CD4-positive, alpha-beta memory T cell (primary cell): ENCODE data around the gene LTV1. TPM values are rescaled to one million over a fixed set of nuclear protein-coding genes. Genes with fewer than 3 reads are reported as not detected.

Source experiments
- CTCF ChIA-PET: fragments of 350-600 bp; sonication (Branson Sonifier 250); formaldehyde crosslinking; loops from one replicate; lab custom pipeline; 2021; ENCODE audit warnings: inconsistent platforms; ENCODE audit not compliant: partially characterized antibody; lab: Charles Lee
- POLR2A ChIA-PET: fragments of 350-600 bp; sonication (Branson Sonifier 250); formaldehyde crosslinking; loops from one replicate; lab custom pipeline; 2021; ENCODE audit not compliant: partially characterized antibody; lab: Charles Lee
- DNase-seq, 5 donors: peaks; one replicate each; pipeline versions ENCODE4 v3.0.0 to v3.0.0-alpha.2; 2020 to 2022; ENCODE audit warnings: mixed read lengths in 1 of 5
- H3K27ac ChIP-seq: one replicate; pipeline ENCODE4 v1.7.0; 2013; ENCODE audit warnings: low read depth, low read length
- H3K27me3 ChIP-seq: 2 replicates; pipeline ENCODE4 v1.7.0; 2013; ENCODE audit warnings: mild to moderate bottlenecking, low read length, moderate library complexity; ENCODE audit not compliant: insufficient read depth
- H3K36me3 ChIP-seq: 2 replicates; pipeline ENCODE4 v1.7.0; 2013; ENCODE audit warnings: mild to moderate bottlenecking, low read length, moderate library complexity; ENCODE audit not compliant: insufficient read depth
- H3K4me1 ChIP-seq: 2 replicates; pipeline ENCODE4 v1.7.0; 2013; ENCODE audit warnings: mild to moderate bottlenecking, low read length, moderate library complexity; ENCODE audit not compliant: insufficient read depth
- H3K4me3 ChIP-seq, 2 donors: one replicate each; pipeline ENCODE4 v1.7.0; 2013; ENCODE audit warnings: low read length in 2 of 2, mild to moderate bottlenecking in 1 of 2
- H3K9me3 ChIP-seq, 2 donors: one replicate each; pipeline ENCODE4 v1.7.0; 2013; ENCODE audit warnings: low read length in 2 of 2, control low read depth in 1 of 2; ENCODE audit not compliant: control insufficient read depth in 1 of 2
- H3K27ac Mint-ChIP-seq, 7 donors: one replicate each; pipeline ENCODE4 v1.8.0; 2020 to 2021; ENCODE audit warnings: mixed read lengths in 7 of 7, mild to moderate bottlenecking in 6 of 7, inconsistent platforms in 3 of 7, moderate library complexity in 3 of 7
- H3K27me3 Mint-ChIP-seq, 2 donors: one replicate each; pipeline ENCODE4 v1.8.0; 2020 to 2021; ENCODE audit warnings: mixed read lengths in 2 of 2
- H3K36me3 Mint-ChIP-seq, 2 donors: one replicate each; pipeline ENCODE4 v1.8.0; 2020 to 2021; ENCODE audit warnings: mixed read lengths in 2 of 2, inconsistent platforms in 1 of 2, mild to moderate bottlenecking in 1 of 2
- H3K4me1 Mint-ChIP-seq, 4 donors: one replicate each; pipeline ENCODE4 v1.8.0; 2020 to 2021; ENCODE audit warnings: mixed read lengths in 4 of 4, mild to moderate bottlenecking in 1 of 4
- H3K4me3 Mint-ChIP-seq, 8 donors: one replicate each; pipeline ENCODE4 v1.8.0; 2020 to 2021; ENCODE audit warnings: mixed read lengths in 8 of 8, mild to moderate bottlenecking in 7 of 8, moderate library complexity in 6 of 8, inconsistent platforms in 3 of 8
- H3K9me3 Mint-ChIP-seq, 8 donors: one replicate each; pipeline ENCODE4 v1.8.0; 2020 to 2021; ENCODE audit warnings: mixed read lengths in 8 of 8, mild to moderate bottlenecking in 5 of 8, inconsistent platforms in 3 of 8, moderate library complexity in 1 of 8
- intact Hi-C: fragments of 100-400 bp; cut with micrococcal nuclease; formaldehyde crosslinking; loops from one replicate; pipeline ENCODE4 v1.15.1; 2023
- polyA plus RNA-seq, 2 donors: library from polyadenylated mRNA; unstranded; fragments of 300-500 nt; fragmentation: Illumina TruSeq; gene quantifications; one replicate each; pipeline ENCODE4 v1.2.3, GENCODE V29; 2021
- total RNA-seq, 2 experiments: library from RNA; stranded (reverse); gene quantifications; one replicate each; pipeline ENCODE4 v1.2.3, GENCODE V29; 2021

Gene LTV1
- total and polyA plus RNA-seq, 4 experiments from 2014 or later, result 18.2 to 28.1 (median 20.4) TPM

- H3K27me3 ChIP-seq, result no peaks in the 10 kb centered on the region
- CTCF ChIA-PET, result interaction anchor here (1.7 kb wide), 1 partner anchor 29 kb away, joined by 4 read pairs; no protein-coding TSS in a partner anchor
- H3K4me1 Mint-ChIP-seq, result no peaks in the 10 kb centered on the region
- no peak overlapping the region for H3K27ac Mint-ChIP-seq
- no peak overlapping the region for H3K27ac ChIP-seq
- H3K4me3 ChIP-seq, result no peak overlapping the region
- intact Hi-C loops, result no loop called here
- H3K27me3 Mint-ChIP-seq, result peaks cover 2 to 4% of the 10 kb centered on the region in 2 donors
- H3K9me3 ChIP-seq, result peaks cover 0 to 3% of the 10 kb centered on the region in 2 donors
- no peak for DNase-seq
- peaks cover 16 to 41% of the 10 kb centered on the region in 2 donors for H3K36me3 Mint-ChIP-seq
- no peak overlapping the region for H3K4me3 Mint-ChIP-seq
- no peaks in the 10 kb centered on the region for H3K4me1 ChIP-seq
- peaks cover 0 to 48% (median 31%) of the 10 kb centered on the region in 8 donors for H3K9me3 Mint-ChIP-seq
- POLR2A ChIA-PET, result no interaction called here
- H3K36me3 ChIP-seq, result no peaks in the 10 kb centered on the region
Measured at GRCh38 chr6:143911028-143911427, 67.9 kb downstream of the LTV1 start.

GRCh38 chr6:143912671-143913070, 69.5 kb downstream of the LTV1 start:
- H3K4me1 Mint-ChIP-seq, result no peaks in the 10 kb centered on the region
- CTCF ChIA-PET, result no interaction called here
- Histone ChIP-seq H3K9me3 (peaks cover under 1 to 3% of the 10 kb centered on the region in 2 donors), H3K27ac (no peak overlapping the region), H3K4me3 (no peak overlapping the region), H3K27me3 (no peaks in the 10 kb centered on the region), H3K36me3 (no peaks in the 10 kb centered on the region), H3K4me1 (no peaks in the 10 kb centered on the region)
- no peak for DNase-seq
- H3K27me3 Mint-ChIP-seq, result peaks cover 2 to 4% of the 10 kb centered on the region in 2 donors
- peaks cover 2 to 58% (median 36%) of the 10 kb centered on the region in 8 donors for H3K9me3 Mint-ChIP-seq
- intact Hi-C loops, result no loop called here
- POLR2A ChIA-PET, result no interaction called here
- peaks cover 16 to 47% of the 10 kb centered on the region in 2 donors for H3K36me3 Mint-ChIP-seq
- H3K27ac Mint-ChIP-seq, result no peak overlapping the region
- no peak overlapping the region for H3K4me3 Mint-ChIP-seq

Other genes with a start within 250 kb of the LTV1 start
- 10 to 100 TPM; 60.3 to 61.3 TPM for gene PHACTR2, start 165.4 kb upstream of the LTV1 start, total RNA-seq
- 10 to 100 TPM; 13.1 to 30.6 TPM for gene PHACTR2, start 165.4 kb upstream of the LTV1 start, polyA plus RNA-seq
- gene ZC2HC1B, start 21.1 kb downstream of the LTV1 start, total RNA-seq, result not detected
- not detected for gene ZC2HC1B, start 21.1 kb downstream of the LTV1 start, polyA plus RNA-seq
- 1 to 10 TPM; 4.1 to 4.7 TPM for gene PLAGL1, start 164.9 kb downstream of the LTV1 start, total RNA-seq
- gene PLAGL1, start 164.9 kb downstream of the LTV1 start, polyA plus RNA-seq, result 1 to 10 TPM in 1 of 2 donors, under 1 TPM in 1; 0.89 to 1.2 TPM